GM13976 (cell line): ENCODE data around the gene PIK3AP1.
"Not testable (repeated sequence)": the region's sequence is repeated elsewhere in the genome, so short reads cannot be mapped to it uniquely, and the experiment has no call there.

Source experiments
- DNase-seq: peaks from one replicate; pipeline ENCODE4 v3.0.0; 2012; ENCODE audit warnings: low spot score
- in situ Hi-C: fragments of 300-500 bp; cut with MboI; formaldehyde crosslinking; loops from one replicate; pipeline ENCODE4 v1.12.0; 2022; ENCODE audit warnings: low sequenced_read_pairs, mixed read lengths, inconsistent platforms; ENCODE audit not compliant: unreplicated experiment
- TF ChIP-seq, protein P1 (sequence below): IDR thresholded peaks from 2 replicates; pipeline ENCODE4 v1.5.1; 2012; ENCODE audit warnings: borderline replicate concordance, mild to moderate bottlenecking; ENCODE audit not compliant: insufficient read depth; ENCODE audit errors: extremely low read depth, missing control alignments, control extremely low read depth

The PIK3AP1 gene

DNA sequence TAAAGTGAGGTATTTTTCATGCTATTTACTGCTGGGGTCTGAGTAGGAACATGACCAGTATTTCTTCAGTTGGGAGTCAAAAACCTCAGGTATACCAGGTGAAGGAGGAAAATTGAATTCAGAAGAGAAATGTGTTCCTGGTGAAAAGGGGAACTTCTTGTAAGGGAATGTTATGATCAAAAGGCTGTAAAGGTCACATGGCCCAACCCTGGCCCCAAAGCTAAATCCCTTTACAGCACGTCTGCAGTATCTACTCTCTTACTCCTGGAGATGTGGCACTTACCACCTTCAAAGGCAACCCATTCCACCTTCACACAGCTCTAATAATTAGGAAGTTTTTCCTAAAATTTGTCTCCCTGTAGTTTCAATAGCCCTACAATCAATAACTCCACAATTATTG lies 15.2 kb downstream of the PIK3AP1 start:
- TF ChIP-seq, protein P1, sequence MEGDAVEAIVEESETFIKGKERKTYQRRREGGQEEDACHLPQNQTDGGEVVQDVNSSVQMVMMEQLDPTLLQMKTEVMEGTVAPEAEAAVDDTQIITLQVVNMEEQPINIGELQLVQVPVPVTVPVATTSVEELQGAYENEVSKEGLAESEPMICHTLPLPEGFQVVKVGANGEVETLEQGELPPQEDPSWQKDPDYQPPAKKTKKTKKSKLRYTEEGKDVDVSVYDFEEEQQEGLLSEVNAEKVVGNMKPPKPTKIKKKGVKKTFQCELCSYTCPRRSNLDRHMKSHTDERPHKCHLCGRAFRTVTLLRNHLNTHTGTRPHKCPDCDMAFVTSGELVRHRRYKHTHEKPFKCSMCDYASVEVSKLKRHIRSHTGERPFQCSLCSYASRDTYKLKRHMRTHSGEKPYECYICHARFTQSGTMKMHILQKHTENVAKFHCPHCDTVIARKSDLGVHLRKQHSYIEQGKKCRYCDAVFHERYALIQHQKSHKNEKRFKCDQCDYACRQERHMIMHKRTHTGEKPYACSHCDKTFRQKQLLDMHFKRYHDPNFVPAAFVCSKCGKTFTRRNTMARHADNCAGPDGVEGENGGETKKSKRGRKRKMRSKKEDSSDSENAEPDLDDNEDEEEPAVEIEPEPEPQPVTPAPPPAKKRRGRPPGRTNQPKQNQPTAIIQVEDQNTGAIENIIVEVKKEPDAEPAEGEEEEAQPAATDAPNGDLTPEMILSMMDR, result no peak
- DNase-seq, result no peak
- in situ Hi-C loops, result no loop called here

DNA sequence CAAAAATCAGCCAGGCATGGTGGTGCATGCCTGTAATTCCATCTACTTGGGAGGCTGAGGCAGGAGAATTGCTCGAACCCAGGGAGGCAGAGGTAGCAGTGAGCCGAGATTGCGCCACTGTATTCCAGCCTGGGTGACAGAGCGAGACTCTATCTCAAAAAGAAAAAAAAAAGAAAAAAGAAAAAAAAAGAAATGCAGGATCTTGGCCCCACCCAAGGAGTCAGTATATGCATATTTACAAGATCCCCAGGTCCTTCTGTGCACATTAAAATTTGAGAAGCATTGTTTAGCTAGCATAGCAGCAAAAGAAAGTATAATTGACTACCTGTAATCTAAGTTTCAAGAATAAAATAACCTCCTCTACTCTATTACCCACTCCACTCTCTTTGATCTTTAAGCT lies 15.8 kb downstream of the PIK3AP1 start:
- TF ChIP-seq, protein P1, result no peak
- in situ Hi-C loops, result no loop called here
- DNase-seq, result no peak

DNA sequence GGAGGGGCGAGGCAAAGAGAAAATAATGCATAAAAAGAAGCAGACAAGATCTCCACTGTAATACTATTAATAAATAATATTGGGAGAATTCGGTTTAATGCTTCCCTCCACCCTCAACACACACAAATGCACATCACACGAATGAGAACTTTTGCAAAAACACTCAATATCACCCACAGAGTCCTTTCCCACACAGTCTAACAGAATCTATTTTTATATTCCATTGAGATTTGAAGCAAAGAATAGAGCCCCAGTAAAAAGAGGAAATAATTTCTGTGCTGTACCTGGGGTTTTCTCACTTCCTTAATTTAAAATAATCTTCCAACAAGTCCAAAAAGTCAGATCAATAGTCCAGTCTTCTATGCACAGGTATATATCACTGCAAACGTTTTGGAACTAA lies 17.0 kb downstream of the PIK3AP1 start:
- TF ChIP-seq, protein P1, result no peak
- in situ Hi-C loops, result no loop called here
- DNase-seq, result no peak

DNA sequence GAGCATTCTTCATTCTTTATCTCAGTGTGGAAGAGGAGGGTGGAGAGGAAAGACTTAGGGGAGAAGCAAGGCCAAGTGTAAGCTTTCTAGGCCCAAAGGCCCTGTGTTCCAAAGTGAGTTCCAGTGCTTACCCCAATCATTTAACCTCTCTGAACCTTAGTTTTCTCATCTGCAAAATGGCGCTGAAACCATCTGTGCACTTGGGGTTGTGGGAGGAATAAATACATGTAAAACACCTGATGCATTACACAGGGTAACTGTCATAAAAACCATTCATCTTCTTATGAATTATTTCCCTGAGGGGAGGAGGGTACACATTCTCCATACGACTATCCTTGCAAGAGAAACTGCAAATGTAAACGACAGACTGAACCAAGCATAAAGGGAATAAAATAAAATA lies 19.0 kb downstream of the PIK3AP1 start:
- in situ Hi-C loops, result no loop called here
- TF ChIP-seq, protein P1, result no peak
- DNase-seq, result no peak

DNA sequence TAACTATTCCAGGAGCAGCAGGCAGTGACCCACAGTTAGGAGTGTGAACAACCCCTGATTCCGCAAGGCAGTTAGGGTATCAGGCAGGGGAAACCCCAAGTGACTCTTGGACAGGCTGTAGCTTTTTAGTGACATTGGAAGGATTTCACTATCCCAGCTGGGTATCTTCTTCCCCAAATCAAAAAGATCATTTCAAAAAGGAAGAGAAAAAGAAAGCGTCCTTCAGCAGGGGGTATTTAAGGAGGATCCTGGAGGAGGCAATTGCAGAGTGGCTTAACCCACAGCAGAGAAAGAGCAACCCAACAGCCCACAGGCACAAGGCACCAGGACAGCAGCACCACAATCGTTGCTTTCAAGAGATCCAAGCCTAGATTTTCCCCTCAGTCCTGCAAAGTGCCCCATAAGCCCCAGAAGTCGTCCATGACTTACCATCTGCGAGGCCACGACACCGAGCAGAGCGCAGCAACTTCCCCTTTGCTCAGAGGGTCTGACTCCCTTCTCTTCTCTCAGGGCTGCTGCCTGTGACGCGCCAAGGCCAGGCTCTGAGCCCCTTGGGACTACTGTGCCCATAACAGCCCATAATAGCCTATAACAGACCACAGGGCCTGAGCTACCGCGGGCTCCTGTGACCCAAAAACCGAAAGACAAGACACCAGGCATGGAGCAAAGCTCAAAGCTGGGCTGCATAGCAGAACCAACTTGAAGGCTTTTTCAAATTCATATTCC lies 19.8 kb downstream of the PIK3AP1 start:
- TF ChIP-seq, protein P1, result no peak
- in situ Hi-C loops, result no loop called here
- peak; percentile 59 for DNase-seq

DNA sequence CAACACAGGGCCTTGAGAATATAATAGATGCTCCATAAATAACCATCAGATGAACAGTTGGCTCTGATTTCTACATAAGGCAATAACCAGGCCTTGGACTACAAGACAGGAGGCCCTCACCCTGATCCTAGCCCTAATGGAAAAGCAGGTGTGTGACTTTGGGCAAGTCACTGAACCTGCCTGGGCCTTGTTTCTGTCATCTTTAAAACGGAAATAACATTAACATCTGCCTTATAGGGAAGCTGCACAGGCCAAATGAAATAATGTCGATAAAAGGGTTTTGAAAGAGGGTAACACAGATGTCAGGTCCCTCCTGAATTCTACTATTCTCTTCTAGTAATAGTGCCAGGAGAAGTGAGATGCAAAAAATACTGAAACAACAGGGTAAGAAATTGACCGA lies 20.7 kb downstream of the PIK3AP1 start:
- in situ Hi-C loops, result no loop called here
- no peak for DNase-seq
- TF ChIP-seq, protein P1, result no peak

DNA sequence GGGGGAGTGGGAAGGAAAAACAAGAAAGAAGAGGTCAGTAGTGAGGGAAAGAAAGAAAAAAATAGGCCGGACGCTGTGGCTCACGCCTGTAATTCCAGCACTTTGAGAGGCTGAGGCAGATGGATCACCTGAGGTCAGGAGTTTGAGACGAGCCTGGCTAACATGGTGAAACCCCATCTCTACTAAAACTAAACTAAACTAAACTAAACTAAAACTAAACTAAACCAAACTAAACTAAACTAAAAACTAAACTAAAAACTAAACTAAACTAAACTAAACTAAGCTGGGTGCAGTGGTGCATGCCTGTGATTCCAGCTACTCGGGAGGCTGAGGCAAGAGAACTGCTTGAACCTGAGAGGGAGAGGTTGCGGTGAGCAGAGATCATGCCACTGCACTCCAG lies 22.0 kb downstream of the PIK3AP1 start:
- DNase-seq, in situ Hi-C loops: not testable (repeated sequence)
